ENCODE data around the gene STRA6.

GRCh38 chr15:74228723-74229081 lies 26.1 kb upstream of the STRA6 start:
- TF ChIP-seq EZH2 (IDR thresholded peaks at IDR 0.05; ENCODE audit: low read depth, low read length, severe bottlenecking): no peak
- TF ChIP-seq CTCF (IDR thresholded peaks at IDR 0.05; ENCODE audit: control extremely low read depth in 1 of 3, insufficient read depth in 1 of 3, low read depth in 1 of 3, low read length in 3 of 3): no peak
- no peak for TF ChIP-seq POLR2A (IDR thresholded peaks at IDR 0.05; ENCODE audit: control extremely low read depth in 1 of 2, low read depth in 2 of 2, low read length in 2 of 2)
- TF ChIP-seq SP1 (IDR thresholded peaks at IDR 0.05; ENCODE audit: low read depth, low read length): no peak
- TF ChIP-seq RNF2 (IDR thresholded peaks at IDR 0.05; ENCODE audit: borderline replicate concordance, low read depth, low read length, missing control alignments, poor library complexity, severe bottlenecking): no peak
- no peak for TF ChIP-seq MAFK (IDR thresholded peaks at IDR 0.05; ENCODE audit: low read depth, low read length)

Data from H1 (cell line).